Measurements from ENCODE around the gene P3H1.
A peak's percentile ranks its signal among the peaks of the same experiment; 100 is the strongest.
"Not testable (repeated sequence)": the region's sequence is repeated elsewhere in the genome, so short reads cannot be mapped to it uniquely, and the experiment has no call there.

Gene P3H1

GRCh38 chr1:42730988-42731387 lies 35.8 kb downstream of the P3H1 start:
- DNase-seq (ENCODE audit: low spot score), result peak; percentile 44

- no peak for DNase-seq (ENCODE audit: low spot score)
These were observed 36.8 kb downstream of the P3H1 start for GRCh38 chr1:42730002-42730401.

GRCh38 chr1:42725820-42726219 lies 41.0 kb downstream of the P3H1 start:
- DNase-seq (ENCODE audit: low spot score), result not testable (repeated sequence)

DNA sequence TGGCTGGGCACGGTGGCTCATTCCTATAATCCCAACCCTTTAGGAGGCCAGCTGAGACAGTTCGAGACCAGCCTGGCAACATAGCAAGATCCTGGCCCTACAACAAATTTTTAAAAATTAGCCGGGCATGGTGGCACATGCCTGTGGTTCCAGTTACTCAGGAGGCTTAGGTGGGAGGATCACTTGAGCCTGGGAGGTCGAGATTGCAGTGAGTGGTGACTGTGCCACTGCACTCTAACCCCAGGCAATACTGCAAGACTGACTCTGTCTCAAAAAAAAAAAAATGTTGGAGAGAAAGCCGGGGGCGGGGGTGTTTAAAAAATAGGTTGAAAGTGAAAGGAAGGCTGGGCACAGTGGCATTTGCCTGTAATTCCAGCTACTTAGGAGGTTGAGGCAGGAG lies 43.3 kb downstream of the P3H1 start:
- DNase-seq (ENCODE audit: low spot score), result no peak

- DNase-seq (ENCODE audit: low spot score), result not testable (repeated sequence)
These were observed 44.4 kb downstream of the P3H1 start for GRCh38 chr1:42722403-42722802.

GRCh38 chr1:42721926-42722325 lies 44.9 kb downstream of the P3H1 start:
- no peak for DNase-seq (ENCODE audit: low spot score)

DNA sequence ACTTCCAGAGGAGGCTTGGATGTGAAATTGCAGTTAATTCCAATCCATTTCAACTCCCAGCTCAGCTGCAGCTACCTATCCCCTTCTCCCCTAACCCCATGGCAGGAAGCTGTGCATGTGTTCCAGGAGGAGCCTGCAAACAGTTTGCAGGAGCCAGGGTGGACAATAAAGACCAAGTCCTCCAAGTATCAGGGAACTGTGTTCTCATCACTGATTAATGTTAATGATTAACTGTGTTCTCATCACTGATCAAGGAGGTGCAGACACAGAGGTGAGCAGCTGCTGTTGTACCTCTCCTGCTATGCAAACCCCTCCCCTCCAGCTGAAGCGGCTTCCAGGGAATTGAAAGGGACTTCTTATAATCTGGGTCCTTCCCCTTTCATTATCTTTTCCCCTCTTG lies 46.0 kb downstream of the P3H1 start:
- DNase-seq (ENCODE audit: low spot score), result no peak

- DNase-seq (ENCODE audit: low spot score), result not testable (repeated sequence)
These were observed 52.4 kb downstream of the P3H1 start for GRCh38 chr1:42714441-42714840.

- DNase-seq (ENCODE audit: low spot score), result no peak
These were observed 53.5 kb downstream of the P3H1 start for GRCh38 chr1:42713293-42713692.

GRCh38 chr1:42712808-42713207 lies 54.0 kb downstream of the P3H1 start:
- not testable (repeated sequence) for DNase-seq (ENCODE audit: low spot score)

GRCh38 chr1:42703888-42704464 lies 62.9 kb downstream of the P3H1 start:
- no peak for DNase-seq (ENCODE audit: low spot score)

GRCh38 chr1:42700006-42700405 lies 66.8 kb downstream of the P3H1 start:
- DNase-seq (ENCODE audit: low spot score), result no peak

- DNase-seq (ENCODE audit: low spot score), result no peak
These were observed 68.6 kb downstream of the P3H1 start for GRCh38 chr1:42698081-42698813.

Measured in D341Med (cell line).